B cell (primary cell): ENCODE results near the gene NPIPB9.
"Not testable (repeated sequence)": the region's sequence is repeated elsewhere in the genome, so short reads cannot be mapped to it uniquely, and the experiment has no call there.

Source experiments
- CTCF ChIP-seq: fragments of 200-600 bp; IDR thresholded peaks from one replicate; pipeline ENCODE4 v1.8.0; 2022; ENCODE audit warnings: antibody characterized with exemption, mild to moderate bottlenecking
- EZH2 ChIP-seq: IDR thresholded peaks from 2 replicates; pipeline ENCODE4 v1.6.1; 2012; ENCODE audit warnings: borderline replicate concordance, low read depth, mild to moderate bottlenecking, moderate library complexity, low read length; ENCODE audit not compliant: insufficient read depth, poor library complexity, severe bottlenecking

- not testable (repeated sequence) for TF ChIP-seq CTCF, EZH2
Measured at GRCh38 chr16:28741295-28741694, 10.3 kb upstream of the NPIPB9 start.
